Common myeloid progenitor, CD34-positive (primary cell): ENCODE results near the gene LRRC19.
A peak's percentile ranks its signal among the peaks of the same experiment; 100 is the strongest.

Experiments
- CTCF ChIA-PET: fragments of 350-600 bp; sonication (Branson Sonifier 250); formaldehyde crosslinking; loops from one replicate; lab custom pipeline; 2021; ENCODE audit warnings: antibody characterized with exemption; lab: Charles Lee
- POLR2A ChIA-PET: fragments of 350-600 bp; sonication (Branson Sonifier 250); formaldehyde crosslinking; loops from one replicate; lab custom pipeline; 2021; ENCODE audit warnings: antibody characterized with exemption; lab: Charles Lee
- DNase-seq, 3 donors: peaks; one replicate each; pipeline versions ENCODE4 v3.0.0 to v3.0.0-alpha.2; 2013
- H3K27ac ChIP-seq, 2 experiments: 1 replicate in 1 of 2; 2 replicates in 1 of 2; pipeline ENCODE4 v1.7.0; 2013; ENCODE audit warnings: inconsistent platforms in 2 of 2, low read length in 2 of 2, mild to moderate bottlenecking in 2 of 2, low read depth in 1 of 2, moderate library complexity in 1 of 2; ENCODE audit not compliant: severe bottlenecking in 2 of 2, insufficient read depth in 1 of 2, poor library complexity in 1 of 2
- H3K27me3 ChIP-seq, 5 experiments: replicated peaks in 2 of 5; 1 replicate in 3 of 5; 2 replicates in 2 of 5; pipeline versions ENCODE4 v1.6.1 to v1.7.0; 2013; ENCODE audit warnings: low read length in 4 of 5, mild to moderate bottlenecking in 2 of 5, moderate library complexity in 2 of 5, inconsistent platforms in 1 of 5; ENCODE audit not compliant: insufficient read depth in 5 of 5, control insufficient read depth in 4 of 5
- H3K36me3 ChIP-seq, 4 experiments: 1 replicate in 2 of 4; 2 replicates in 2 of 4; pipeline versions ENCODE4 v1.6.1 to v1.7.0; 2013; ENCODE audit warnings: low read length in 3 of 4, control low read depth in 1 of 4, mild to moderate bottlenecking in 1 of 4; ENCODE audit not compliant: control insufficient read depth in 4 of 4, insufficient read depth in 4 of 4
- H3K4me1 ChIP-seq, 4 experiments: 1 replicate in 3 of 4; 2 replicates in 1 of 4; pipeline versions ENCODE4 v1.6.1 to v1.7.1; 2013; ENCODE audit warnings: low read length in 3 of 4, mild to moderate bottlenecking in 3 of 4, control low read depth in 1 of 4, inconsistent platforms in 1 of 4, moderate library complexity in 1 of 4; ENCODE audit not compliant: control insufficient read depth in 4 of 4, insufficient read depth in 4 of 4; ENCODE audit errors: control extremely low read depth in 1 of 4
- H3K4me3 ChIP-seq, 7 experiments: 1 replicate in 4 of 7; 2 replicates in 3 of 7; pipeline versions ENCODE4 v1.5.1 to v1.7.0; 2013; ENCODE audit warnings: mild to moderate bottlenecking in 7 of 7, low read length in 6 of 7, moderate library complexity in 6 of 7, inconsistent platforms in 2 of 7, low read depth in 2 of 7, control low read depth in 1 of 7; ENCODE audit not compliant: insufficient read depth in 4 of 7, control insufficient read depth in 1 of 7; ENCODE audit errors: extremely low read depth in 1 of 7
- H3K9me3 ChIP-seq, 5 experiments: 1 replicate in 4 of 5; 2 replicates in 1 of 5; pipeline versions ENCODE4 v1.6.1 to v1.7.1; 2013; ENCODE audit warnings: low read length in 4 of 5, mild to moderate bottlenecking in 2 of 5, inconsistent platforms in 1 of 5, low read depth in 1 of 5, moderate library complexity in 1 of 5; ENCODE audit not compliant: control insufficient read depth in 4 of 5, insufficient read depth in 2 of 5; ENCODE audit errors: control extremely low read depth in 1 of 5
- WGBS: methylation state at CpG from one replicate; pipeline ENCODE4 v1.1.5; 2013; ENCODE audit not compliant: insufficient coverage; 5-methylcytosine and 5-hydroxymethylcytosine counted together

Gene LRRC19

DNA sequence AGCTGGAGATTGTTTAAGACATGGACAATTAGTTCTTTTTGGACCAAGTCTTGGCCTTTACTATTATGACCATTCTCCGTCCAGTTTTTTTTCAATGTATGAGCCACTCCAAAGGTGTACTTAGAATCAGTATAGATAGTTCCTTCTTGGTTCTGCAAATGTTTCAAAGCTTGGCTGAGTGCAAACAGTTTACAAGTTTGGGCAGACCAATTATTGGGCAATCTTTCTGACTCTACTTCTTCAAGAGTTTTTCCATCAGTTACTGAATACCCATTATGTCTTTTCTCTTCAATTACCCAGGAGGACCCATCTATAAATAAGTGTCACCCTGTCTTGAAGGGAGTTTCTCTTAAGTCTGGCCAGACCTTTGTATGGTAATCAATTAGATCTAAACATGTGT lies 33.8 kb downstream of the LRRC19 start:
- no peaks in the 10 kb centered on the region for H3K27me3 ChIP-seq
- no peak overlapping the region for H3K4me3 ChIP-seq
- peaks cover 0 to 10% (median 0%) of the 10 kb centered on the region in 5 experiments for H3K9me3 ChIP-seq
- no peaks in the 10 kb centered on the region for H3K4me1 ChIP-seq
- CTCF ChIA-PET = interaction anchor here (1.4 kb wide), 1 partner anchor 10 kb away, joined by 4 read pairs; no protein-coding TSS in a partner anchor
- POLR2A ChIA-PET = no interaction called here
- DNase-seq = no peak
- H3K36me3 ChIP-seq = peaks cover 0 to 12% (median 3%) of the 10 kb centered on the region in 4 experiments
- 100% methylated on average over 1 of the region's 1 CpG for WGBS
- H3K27ac ChIP-seq = no peak overlapping the region

DNA sequence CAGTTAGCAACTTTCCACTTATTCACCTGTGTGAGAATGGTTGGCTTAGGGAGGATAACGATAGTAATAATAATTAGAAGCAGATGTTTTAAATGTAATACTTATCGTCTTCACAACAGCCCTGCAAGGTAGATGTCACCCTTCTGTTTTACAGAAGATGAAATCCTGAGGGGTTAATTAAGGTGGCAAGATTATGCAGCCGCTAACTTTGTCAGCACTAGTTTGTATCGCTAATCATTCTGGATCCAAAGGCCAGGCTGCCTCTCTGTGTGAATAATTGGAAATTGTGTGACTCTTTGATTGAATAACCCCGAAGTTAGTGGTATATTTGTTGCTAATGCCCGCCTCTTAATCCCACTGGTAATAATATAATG lies 48.6 kb downstream of the LRRC19 start:
- Histone ChIP-seq H3K4me1 (peaks cover 4 to 30% (median 17%) of the 10 kb centered on the region in 4 experiments), H3K9me3 (no peaks in the 10 kb centered on the region), H3K36me3 (peaks cover 0 to 2% (median under 1%) of the 10 kb centered on the region in 4 experiments), H3K27ac (peak overlapping the region; percentile 98 to 99), H3K27me3 (no peaks in the 10 kb centered on the region), H3K4me3 (peak overlapping the region in 6 of 7 experiments; percentile 72 to 84 (median 76))
- POLR2A ChIA-PET = interaction anchor here (0.6 kb wide), 1 partner anchor 61 kb away, joined by 3 read pairs; no protein-coding TSS in a partner anchor
- WGBS = 75% methylated on average over 3 of the region's 6 CpGs
- DNase-seq = peak in 1 of 3 donors; percentile 51
- CTCF ChIA-PET = no interaction called here

- H3K4me3 ChIP-seq = peak within 1 kb of the TSS; percentile 55 to 84 (median 76)
- no peaks in the 10 kb centered on the region for H3K9me3 ChIP-seq
- peak; percentile 98 to 99 (median 99) for DNase-seq
- H3K36me3 ChIP-seq = no peaks in the 10 kb centered on the region
- H3K27ac ChIP-seq = peak within 1 kb of the TSS; percentile 98 to 99
- no peaks in the 10 kb centered on the region for H3K27me3 ChIP-seq
- ChIA-PET CTCF (interaction anchor here (0.9 to 1.6 kb wide), 2 partner anchors 27 to 64 kb away, joined by 5 read pairs; partner anchors contain the start of gene CAAP1), POLR2A (interaction anchor here (0.6 to 1.4 kb wide), 4 partner anchors 9 to 64 kb away, joined by 3 to 7 read pairs (median 4); partner anchors contain the start of gene PLAA)
- peaks cover 4 to 30% (median 17%) of the 10 kb centered on the region in 4 experiments for H3K4me1 ChIP-seq
- 0% methylated on average over 28 of the region's 53 CpGs for WGBS
Measured at GRCh38 chr9:26955921-26956859, 49.3 kb downstream of the LRRC19 start, which contains the start of gene IFT74. IFT74 (plus strand) TSS chr9:26956412; CDS start chr9:26961968, 5,556 bp downstream.

DNA sequence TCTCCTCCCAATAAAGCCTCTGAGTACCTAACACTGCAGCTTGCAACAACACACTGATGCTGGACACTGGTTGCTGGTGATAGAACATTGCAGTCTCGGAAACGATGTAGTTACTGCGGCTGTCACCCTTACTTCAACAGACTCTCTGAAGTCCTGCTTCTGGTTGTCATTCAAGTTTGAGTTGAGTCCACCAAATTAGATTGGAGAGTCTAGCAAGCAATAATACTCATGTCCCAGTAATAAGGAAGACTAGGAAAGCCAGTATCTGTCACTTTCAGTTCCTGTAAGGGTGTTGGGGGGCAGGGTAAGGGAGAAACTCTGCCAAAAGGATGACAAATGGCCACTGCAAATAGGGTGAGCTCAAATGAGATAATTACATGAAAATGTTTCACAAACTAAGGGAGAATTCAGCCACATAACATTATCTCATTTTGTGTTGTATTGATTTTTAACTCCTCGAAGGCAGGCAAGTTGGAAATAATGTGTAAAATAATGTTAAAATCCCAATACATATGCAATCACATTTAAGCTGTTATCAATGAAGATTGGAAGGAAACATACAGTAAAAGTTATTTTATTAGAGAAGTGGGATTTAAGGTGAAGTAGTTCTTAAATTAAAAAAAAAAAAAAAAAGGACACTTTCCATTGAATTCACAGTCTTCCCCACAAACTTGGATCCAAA lies 50.1 kb downstream of the LRRC19 start:
- peak overlapping the region; percentile 98 to 99 for H3K27ac ChIP-seq
- peaks cover 4 to 30% (median 17%) of the 10 kb centered on the region in 4 experiments for H3K4me1 ChIP-seq
- no peaks in the 10 kb centered on the region for H3K27me3 ChIP-seq
- WGBS = 33% methylated on average over 3 of the region's 4 CpGs
- ChIA-PET CTCF (interaction anchor here (0.9 to 1.8 kb wide), 5 partner anchors 13 to 592 kb away, joined by 3 to 6 read pairs (median 5); partner anchors contain the start of gene CAAP1), POLR2A (interaction anchor here (0.6 to 1.4 kb wide), 4 partner anchors 8 to 64 kb away, joined by 3 to 7 read pairs (median 4); partner anchors contain the start of gene PLAA)
- H3K36me3 ChIP-seq = no peaks in the 10 kb centered on the region
- no peaks in the 10 kb centered on the region for H3K9me3 ChIP-seq
- DNase-seq = peak in 2 of 3 donors; percentile 46 to 48
- peak overlapping the region in 6 of 7 experiments; percentile 72 to 84 (median 76) for H3K4me3 ChIP-seq

DNA sequence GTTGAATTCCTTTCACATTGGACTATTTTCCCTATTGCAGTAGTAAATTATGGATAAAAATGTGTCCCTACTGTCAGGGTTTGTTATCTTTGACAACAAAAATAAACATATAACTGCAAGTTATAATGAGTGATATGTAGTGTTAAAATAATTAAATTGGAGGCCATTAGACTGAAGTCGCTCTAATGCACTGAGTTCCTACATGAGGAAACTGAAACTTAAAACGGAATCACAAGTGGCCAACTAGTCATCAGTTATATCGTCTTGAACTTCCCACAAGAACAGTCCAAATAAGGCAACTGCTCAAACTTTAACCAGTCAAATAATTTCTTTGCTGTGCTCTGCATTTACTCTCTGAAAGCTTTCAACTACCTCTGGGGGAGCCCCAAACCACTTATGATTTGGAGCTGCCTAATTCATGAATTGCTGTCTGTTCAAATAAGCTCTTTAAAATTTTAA lies 51.4 kb downstream of the LRRC19 start:
- no peaks in the 10 kb centered on the region for H3K27me3 ChIP-seq
- CTCF ChIA-PET = interaction anchor here (1.2 to 1.8 kb wide), 2 partner anchors 12 to 593 kb away, joined by 3 to 6 read pairs; no protein-coding TSS in a partner anchor
- peaks cover 4 to 30% (median 17%) of the 10 kb centered on the region in 4 experiments for H3K4me1 ChIP-seq
- DNase-seq = peak in 2 of 3 donors; percentile 60 to 72
- POLR2A ChIA-PET = no interaction called here
- 27% methylated on average over 2 of the region's 3 CpGs for WGBS
- no peaks in the 10 kb centered on the region for H3K9me3 ChIP-seq
- H3K36me3 ChIP-seq = no peaks in the 10 kb centered on the region
- H3K4me3 ChIP-seq = peak overlapping the region in 1 of 7 experiments; percentile 25
- peak overlapping the region in 1 of 2 experiments; percentile 99 for H3K27ac ChIP-seq

DNA sequence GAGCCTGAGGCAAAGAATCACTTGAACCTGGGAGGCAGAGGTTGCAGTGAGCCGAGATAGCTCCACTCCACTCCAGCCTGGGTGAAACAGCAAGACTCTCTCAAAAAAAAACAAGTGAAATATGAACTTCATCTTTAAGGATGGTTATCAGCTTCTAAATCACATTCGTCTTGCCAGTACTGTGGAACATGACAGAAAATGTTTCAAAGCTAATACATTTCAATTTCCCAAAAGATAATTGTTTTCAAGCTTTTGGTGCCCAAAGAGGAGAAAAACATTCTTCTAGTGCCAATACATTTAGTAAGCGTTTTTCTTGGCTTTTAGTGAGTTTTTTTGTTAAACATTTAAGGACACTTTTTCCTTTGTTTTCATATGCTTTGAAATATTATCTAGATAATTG lies 53.7 kb downstream of the LRRC19 start:
- 90% methylated on average over 2 of the region's 3 CpGs for WGBS

More for the DNA sequence above, 53.7 kb downstream of the LRRC19 start:
- POLR2A ChIA-PET = no interaction called here
- peaks cover 3 to 28% (median 17%) of the 10 kb centered on the region in 4 experiments for H3K4me1 ChIP-seq
- H3K27ac ChIP-seq = no peak overlapping the region
- no peaks in the 10 kb centered on the region for H3K36me3 ChIP-seq
- H3K27me3 ChIP-seq = no peaks in the 10 kb centered on the region
- no peak overlapping the region for H3K4me3 ChIP-seq
- DNase-seq = no peak
- CTCF ChIA-PET = interaction anchor here (0.6 kb wide), 1 partner anchor 40 kb away, joined by 3 read pairs; no protein-coding TSS in a partner anchor
- H3K9me3 ChIP-seq = no peaks in the 10 kb centered on the region
